Measurements from ENCODE around the gene PAX2.

PAX2 gene

DNA sequence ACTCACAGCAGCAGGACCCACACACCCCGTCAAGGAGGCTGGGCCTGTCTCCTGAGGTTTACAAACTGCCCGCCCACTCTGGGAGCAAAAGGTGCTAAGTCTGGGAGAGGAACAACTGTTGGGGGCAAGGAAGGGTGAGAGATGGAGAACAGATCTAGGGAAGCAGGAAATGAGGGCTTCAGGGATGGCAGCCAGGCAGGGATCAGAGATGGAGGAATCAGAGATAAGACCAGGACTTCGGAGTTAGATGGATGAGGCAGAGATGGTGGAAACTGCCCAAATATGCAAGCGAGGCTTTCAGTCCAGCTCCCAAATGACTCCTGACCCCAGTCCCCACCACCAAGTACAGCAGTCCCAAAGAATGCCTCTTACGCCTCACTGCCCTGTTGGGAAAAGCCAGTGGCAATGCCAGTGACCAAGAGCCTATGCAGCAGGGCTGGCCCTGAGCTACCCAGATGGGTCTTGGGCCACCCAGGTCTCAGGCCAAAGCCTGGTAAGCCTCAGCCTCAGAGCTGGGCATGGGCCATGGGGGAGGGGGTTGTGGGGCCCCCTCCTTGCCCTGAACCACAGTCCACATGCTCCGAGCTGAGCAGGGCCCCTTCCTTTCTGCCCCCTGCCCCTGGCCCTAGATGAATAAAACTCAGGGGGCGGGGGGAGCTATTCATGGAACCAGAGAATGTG is 127.9 kb downstream of the PAX2 start:
- TF ChIP-seq ZFX (IDR thresholded peaks at IDR 0.05; ENCODE audit: borderline replicate concordance): no peak
- TF ChIP-seq, protein P1, sequence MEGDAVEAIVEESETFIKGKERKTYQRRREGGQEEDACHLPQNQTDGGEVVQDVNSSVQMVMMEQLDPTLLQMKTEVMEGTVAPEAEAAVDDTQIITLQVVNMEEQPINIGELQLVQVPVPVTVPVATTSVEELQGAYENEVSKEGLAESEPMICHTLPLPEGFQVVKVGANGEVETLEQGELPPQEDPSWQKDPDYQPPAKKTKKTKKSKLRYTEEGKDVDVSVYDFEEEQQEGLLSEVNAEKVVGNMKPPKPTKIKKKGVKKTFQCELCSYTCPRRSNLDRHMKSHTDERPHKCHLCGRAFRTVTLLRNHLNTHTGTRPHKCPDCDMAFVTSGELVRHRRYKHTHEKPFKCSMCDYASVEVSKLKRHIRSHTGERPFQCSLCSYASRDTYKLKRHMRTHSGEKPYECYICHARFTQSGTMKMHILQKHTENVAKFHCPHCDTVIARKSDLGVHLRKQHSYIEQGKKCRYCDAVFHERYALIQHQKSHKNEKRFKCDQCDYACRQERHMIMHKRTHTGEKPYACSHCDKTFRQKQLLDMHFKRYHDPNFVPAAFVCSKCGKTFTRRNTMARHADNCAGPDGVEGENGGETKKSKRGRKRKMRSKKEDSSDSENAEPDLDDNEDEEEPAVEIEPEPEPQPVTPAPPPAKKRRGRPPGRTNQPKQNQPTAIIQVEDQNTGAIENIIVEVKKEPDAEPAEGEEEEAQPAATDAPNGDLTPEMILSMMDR (IDR thresholded peaks at IDR 0.05): no peak
- no peak overlapping the region for H3K27ac ChIP-seq

DNA sequence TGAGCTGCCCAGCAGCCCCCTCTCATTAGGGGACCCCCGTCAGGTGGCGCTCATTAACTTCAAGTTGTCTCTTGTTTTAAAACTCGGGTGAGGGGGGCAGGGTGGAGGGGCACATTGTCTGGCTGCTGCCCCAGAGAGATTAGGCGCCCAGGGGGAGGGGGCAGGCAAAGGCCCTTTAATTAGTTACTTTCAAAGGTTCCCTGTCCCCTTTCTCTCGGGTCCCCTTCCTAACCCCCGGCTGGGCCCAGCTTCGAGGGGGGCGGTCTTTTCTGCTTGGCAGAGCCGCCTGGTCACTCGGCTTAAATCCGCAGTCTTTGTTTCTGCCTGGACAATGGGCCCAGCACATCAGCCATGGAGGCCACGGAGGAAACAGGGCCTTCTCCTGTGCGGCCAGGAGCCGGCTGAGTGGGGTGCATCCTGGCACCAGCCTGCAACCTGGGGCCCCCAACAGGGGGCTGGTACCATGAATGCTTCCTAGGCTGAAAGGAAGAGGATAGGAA is 128.5 kb downstream of the PAX2 start:
- TF ChIP-seq, protein P1 (IDR thresholded peaks at IDR 0.05): no peak
- TF ChIP-seq ZFX (IDR thresholded peaks at IDR 0.05; ENCODE audit: borderline replicate concordance): no peak
- no peak overlapping the region for H3K27ac ChIP-seq

DNA sequence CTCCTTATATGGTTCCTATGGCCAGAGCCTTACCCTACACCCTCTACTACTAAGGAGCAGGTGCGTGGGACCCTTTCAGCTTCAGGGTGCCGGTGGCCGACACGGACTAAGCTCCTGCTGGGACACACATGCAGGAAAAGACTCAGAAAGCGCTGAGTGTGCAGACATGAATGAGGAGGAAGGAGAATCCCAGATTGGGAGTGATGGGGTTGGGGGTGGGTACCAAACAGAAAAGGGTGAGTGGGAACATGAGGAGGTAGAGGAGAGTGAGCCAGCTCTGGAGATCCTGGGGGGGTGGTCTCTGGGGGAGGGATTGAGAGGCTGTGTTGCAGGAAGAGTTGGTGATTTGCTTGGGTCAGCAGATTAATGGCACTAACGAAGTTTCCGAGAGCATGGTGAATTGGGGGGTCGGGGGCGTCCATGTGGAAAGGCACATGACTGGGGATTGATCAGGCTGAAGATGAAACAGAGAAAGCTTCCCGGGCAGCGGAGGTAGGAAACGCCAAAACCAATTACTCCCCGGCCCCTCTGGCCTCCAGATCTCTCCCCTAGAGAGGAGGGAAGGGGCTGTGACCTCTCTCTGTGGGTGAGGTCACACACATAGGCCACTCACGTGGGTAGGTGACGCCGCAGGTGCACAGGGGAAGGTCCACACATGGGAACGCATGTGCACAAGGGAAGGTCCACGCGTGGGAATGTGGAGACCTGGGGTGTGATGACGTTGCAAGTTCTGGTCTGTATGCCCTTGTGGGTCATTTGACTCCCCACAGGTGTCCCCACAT is 129.5 kb downstream of the PAX2 start:
- H3K27ac ChIP-seq: no peak overlapping the region
- TF ChIP-seq, protein P1 (IDR thresholded peaks at IDR 0.05): no peak
- no peak for TF ChIP-seq ZFX (IDR thresholded peaks at IDR 0.05; ENCODE audit: borderline replicate concordance)

DNA sequence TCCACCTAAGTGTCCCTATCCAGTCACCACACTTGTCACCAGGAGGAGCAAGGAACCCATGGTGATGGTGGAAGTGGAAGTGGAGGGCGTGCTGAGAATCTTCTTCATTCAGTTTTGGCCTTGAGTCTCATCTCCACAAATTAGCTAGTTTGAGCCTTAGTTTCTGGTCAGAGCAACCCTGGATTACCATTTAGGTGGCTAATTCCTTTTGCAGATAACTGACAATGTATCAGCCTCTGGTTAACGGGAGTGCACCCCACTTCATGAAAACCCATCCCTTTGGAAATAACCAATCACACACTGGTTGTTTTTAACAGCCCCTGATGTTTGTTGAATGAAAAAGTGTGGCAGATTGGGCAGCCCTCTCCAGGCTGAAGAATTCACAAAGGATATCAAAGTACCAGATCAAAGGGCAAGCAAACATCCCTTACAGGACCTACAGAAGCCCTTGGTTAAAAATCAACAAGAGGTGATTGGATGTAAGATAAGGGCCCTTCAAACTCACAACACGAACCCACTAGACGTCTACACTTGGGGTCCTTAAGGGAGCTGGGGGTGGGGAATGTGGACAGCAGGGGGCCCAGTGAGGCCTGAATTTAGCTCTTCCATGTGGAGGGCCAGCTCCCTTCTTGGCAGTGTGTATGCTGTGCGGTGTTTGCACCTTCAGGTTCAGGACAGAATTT is 130.2 kb downstream of the PAX2 start:
- no peak overlapping the region for H3K27ac ChIP-seq
- no peak for TF ChIP-seq ZFX (IDR thresholded peaks at IDR 0.05; ENCODE audit: borderline replicate concordance)
- TF ChIP-seq, protein P1 (IDR thresholded peaks at IDR 0.05): no peak

DNA sequence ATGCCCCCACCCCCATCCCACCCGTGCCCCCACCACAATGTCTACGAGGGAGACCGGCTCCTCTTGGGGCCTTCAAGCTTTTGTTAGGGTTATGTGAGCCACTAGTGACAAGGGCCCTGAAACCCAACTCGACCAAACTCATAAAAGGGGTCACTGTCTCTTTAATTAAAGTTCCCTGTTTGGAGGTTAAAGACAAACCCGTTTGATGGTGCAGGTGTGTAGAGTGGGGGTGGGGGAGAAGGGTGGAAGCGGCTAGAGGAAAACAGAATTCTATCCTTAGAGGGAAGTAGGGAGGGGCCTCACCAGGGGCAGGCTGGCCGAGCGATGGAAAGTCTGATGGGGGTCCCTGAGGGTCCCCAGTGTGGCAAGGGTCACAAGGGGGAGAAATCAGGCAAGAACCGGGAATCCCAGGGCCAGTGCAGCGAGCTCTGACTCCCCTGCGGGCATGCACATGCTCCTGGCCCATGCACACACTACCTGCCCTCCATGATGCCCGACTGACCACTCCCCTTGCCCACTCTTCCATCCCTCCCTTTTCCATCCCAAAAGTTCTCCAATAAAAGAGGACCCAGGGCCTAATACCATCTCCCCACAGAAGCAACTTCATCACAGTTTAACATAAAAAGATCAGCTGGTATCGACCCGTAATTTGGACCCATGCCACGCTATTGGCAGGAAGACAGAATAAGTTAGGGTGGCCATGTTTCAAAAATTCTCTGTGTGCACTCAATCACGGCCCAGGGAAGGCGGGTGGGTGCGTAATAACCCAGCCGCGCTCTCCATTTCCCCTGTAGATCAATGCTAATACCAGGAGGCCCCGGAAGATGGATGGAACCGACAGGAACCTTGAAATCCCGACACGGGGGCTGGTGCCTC is 131.4 kb downstream of the PAX2 start:
- no peak for TF ChIP-seq ZFX (IDR thresholded peaks at IDR 0.05; ENCODE audit: borderline replicate concordance)
- TF ChIP-seq, protein P1 (IDR thresholded peaks at IDR 0.05): no peak

DNA sequence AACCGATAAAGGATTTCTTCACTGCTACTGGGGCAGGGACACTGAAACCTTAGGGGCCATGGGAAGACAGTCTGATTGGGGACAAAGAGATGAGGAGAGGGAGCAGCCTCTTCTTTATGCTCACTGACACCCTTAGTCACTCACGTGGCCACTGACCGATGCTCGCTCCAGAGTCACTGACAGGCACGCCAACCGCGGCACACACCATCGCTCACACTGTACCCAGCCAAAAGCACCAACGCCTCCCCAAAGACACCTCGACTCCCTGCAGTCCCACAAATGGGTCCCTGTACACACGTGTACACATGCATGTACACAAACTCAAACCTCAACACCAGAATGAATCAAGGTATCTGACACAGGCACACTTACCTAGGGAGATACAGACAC is 132.1 kb downstream of the PAX2 start:
- TF ChIP-seq, protein P1 (IDR thresholded peaks at IDR 0.05): no peak
- H3K27ac ChIP-seq: no peak overlapping the region

More for the DNA sequence above, 131.4 kb downstream of the PAX2 start:
- H3K27ac ChIP-seq: no peak overlapping the region
